Activated T-helper 9 cell treated with anti-CD3 and anti-CD28 coated beads, Interleukin-2, amount 50 U/mL, for 16 hours (primary cell): ENCODE results near the gene ADAMTS15.

Experiments
- DNase-seq: peaks from one replicate; pipeline ENCODE4 v3.0.0-alpha.2; 2020; ENCODE audit warnings: low read depth

The ADAMTS15 gene, protein sequence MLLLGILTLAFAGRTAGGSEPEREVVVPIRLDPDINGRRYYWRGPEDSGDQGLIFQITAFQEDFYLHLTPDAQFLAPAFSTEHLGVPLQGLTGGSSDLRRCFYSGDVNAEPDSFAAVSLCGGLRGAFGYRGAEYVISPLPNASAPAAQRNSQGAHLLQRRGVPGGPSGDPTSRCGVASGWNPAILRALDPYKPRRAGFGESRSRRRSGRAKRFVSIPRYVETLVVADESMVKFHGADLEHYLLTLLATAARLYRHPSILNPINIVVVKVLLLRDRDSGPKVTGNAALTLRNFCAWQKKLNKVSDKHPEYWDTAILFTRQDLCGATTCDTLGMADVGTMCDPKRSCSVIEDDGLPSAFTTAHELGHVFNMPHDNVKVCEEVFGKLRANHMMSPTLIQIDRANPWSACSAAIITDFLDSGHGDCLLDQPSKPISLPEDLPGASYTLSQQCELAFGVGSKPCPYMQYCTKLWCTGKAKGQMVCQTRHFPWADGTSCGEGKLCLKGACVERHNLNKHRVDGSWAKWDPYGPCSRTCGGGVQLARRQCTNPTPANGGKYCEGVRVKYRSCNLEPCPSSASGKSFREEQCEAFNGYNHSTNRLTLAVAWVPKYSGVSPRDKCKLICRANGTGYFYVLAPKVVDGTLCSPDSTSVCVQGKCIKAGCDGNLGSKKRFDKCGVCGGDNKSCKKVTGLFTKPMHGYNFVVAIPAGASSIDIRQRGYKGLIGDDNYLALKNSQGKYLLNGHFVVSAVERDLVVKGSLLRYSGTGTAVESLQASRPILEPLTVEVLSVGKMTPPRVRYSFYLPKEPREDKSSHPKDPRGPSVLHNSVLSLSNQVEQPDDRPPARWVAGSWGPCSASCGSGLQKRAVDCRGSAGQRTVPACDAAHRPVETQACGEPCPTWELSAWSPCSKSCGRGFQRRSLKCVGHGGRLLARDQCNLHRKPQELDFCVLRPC

GRCh38 chr11:130448416-130449309 lies at the start of gene ADAMTS15:
Gene ADAMTS15 (plus strand): TSS chr11:130448645. CDS start chr11:130448974, 329 bp downstream.
- no peak for DNase-seq

GRCh38 chr11:130399196-130399595 lies 49.2 kb upstream of the ADAMTS15 start:
- no peak for DNase-seq

- no peak for DNase-seq
Measured at GRCh38 chr11:130400781-130401483, 47.5 kb upstream of the ADAMTS15 start.

DNA sequence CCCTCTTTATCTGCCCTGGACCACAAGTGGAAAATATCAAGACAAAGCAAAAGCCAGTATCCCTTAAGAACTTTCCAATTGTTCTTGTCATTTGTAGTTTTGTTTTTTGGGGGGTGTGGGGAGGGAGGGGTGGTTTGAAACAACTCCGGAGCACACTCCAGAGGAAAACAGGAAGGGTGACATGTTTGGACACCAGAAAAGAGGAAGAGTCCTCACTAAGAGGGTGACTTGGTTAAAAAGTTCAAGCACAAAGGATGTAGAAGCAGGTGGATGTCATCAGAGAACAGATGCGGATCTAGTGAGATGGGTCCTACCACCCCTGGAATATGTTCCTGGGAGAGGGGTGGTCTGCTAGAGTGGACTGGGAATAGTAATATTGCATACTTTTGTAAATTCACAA lies 45.9 kb upstream of the ADAMTS15 start:
- DNase-seq = no peak

- DNase-seq = no peak
Measured at GRCh38 chr11:130403271-130403804, 45.1 kb upstream of the ADAMTS15 start.

DNA sequence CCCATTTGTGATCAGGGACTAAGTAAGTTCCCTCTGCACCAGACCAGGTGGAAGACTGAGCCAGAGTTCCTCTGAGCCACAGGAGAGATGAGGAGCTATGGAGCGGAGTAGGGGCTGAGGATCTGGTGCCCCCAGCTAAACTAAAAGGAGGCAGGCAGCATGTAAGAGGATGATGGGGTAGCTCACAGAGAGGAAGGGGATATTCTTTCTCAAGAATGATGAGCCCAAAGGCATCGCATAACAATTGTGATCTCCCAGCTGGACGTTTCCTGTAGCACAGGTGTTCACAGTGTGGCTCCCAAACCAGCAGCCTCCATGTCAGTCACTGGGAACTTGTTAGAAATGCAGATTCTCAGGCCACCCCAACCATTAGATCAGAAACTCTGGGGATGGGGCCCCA lies 44.5 kb upstream of the ADAMTS15 start:
- DNase-seq = no peak

DNA sequence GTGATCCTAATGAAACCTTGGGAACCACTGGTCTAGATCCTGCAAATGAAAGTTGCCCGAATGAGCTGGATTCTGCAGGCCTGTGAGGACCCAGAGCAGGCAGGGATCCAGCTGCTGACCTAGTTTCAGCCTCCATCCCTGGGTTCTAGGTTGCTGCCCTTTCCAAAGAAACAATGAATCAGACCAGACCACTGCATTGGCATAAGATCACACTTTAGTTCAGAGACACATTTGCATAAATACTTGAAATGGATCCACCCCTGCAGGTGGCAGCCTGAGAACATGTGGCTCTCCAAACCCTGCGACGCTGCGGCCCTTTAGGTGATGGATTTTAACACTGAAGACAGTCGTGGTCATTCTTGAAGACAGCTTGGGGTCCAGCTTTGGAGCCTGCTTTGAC lies 43.7 kb upstream of the ADAMTS15 start:
- DNase-seq = no peak

DNA sequence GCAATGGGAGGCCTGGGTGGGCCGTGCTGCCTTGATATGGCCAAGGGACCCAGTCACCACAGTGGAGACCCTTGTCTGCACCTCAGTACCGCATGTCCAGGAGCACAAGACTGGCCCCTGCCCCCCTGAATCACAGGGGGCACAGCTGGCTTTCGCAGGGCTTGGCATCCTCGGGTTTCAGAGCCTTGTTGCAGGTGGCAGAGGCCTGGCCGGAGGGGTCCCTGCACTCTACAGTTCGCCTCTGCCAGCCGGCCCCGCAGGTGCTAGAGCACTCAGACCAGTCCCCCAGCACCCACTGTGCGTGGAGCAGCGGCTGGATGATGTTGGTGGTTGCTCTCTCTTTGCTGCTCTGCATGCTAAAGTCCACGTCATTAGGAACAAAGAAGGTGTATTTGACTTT lies 43.0 kb upstream of the ADAMTS15 start:
- DNase-seq = no peak

DNA sequence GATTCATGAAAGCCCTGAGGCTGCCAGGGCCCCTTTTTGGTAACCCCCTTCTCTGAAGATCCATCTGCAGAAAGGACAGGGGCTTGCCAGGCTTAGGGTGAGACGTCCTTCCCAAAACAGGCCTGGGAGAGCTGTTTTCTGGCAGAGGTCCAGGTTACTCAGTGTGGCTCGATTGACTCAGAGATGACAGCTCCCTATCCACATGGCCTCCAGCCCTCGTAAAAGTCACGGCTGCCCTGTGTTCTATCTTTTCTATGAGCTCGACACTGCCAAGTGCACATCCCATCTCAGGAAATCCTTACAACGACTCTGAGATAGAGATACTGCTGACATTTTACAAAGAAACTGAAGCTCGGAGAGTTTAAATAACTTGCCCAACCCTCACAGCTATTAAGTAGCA lies 40.5 kb upstream of the ADAMTS15 start:
- DNase-seq = no peak

DNA sequence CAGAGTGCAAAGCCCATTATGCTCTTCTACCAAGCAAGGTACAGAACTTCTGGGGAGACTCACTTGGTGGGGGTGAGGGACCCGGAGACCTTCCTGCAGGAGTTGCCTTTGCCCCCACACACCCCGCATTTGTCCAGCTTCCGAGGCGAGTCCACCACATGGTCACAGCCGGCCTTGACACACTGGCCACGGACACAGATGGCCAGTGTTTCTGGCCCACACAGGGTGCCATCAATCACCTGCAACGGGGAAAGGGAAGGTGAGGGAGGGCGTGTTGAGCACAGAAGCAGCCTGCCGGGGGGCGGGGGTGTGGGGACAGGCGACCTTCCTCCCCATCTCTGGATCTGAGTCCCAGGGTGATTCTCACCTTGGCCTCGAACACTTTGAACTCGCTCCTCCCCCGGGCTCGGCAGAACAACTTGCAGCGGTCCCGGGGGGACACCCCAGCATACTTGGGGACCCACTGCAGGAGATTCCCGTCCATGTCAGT lies 40.0 kb upstream of the ADAMTS15 start:
- DNase-seq = no peak

GRCh38 chr11:130408901-130409300 lies 39.5 kb upstream of the ADAMTS15 start:
- no peak for DNase-seq

GRCh38 chr11:130409594-130410388 lies 38.7 kb upstream of the ADAMTS15 start:
- DNase-seq = no peak

DNA sequence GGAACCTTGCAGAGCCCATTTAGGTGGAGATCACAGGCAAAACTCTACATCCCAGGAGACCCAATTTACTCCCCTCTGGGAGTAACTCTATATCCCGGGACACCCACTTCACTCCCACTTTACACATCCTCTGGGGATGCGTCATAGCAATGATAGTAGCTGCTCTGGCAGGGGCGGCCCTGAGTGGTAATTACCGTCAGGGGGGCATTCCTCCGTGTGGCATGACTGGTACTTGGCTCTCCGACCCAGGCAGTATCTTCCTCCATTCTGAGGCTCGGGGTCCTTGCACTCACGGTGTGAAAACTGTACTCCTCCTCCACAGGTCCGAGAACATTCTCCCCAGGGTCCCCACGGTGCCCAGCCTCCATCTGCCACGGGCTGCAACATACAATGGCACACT lies 37.2 kb upstream of the ADAMTS15 start:
- DNase-seq = no peak

DNA sequence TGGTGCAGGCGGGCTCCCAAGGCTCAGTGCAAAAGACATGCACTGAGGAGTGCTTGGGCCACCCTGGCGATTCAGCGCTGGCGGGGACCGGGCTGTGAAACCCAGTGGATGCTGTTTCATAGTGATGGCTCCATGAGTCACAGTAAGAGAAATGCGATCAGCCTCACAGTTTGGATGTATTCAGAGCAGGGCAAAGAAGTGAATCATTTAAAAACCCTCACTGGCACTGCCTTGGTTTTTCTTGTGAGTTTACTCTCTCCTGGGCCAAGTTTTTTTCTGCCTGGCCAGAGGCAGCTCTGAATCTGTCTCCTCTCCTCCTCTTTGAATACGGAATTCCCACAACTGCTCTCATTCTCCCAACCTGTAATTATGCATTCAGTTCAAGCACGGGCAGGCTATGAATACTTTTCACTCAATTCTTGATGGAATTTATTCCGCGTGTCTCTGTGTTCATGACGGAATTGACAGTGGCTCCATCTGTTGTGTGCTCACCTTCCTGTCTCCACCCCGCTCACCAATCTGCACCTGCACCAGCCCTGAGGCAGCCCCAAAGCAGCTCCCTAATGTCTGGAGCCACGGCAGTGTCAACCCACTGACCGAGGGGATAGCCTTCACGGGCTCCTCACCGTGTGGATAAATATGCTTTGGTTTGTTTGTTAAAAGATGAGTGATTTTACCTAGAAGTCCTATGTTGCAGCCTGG lies 34.9 kb upstream of the ADAMTS15 start:
- no peak for DNase-seq

DNA sequence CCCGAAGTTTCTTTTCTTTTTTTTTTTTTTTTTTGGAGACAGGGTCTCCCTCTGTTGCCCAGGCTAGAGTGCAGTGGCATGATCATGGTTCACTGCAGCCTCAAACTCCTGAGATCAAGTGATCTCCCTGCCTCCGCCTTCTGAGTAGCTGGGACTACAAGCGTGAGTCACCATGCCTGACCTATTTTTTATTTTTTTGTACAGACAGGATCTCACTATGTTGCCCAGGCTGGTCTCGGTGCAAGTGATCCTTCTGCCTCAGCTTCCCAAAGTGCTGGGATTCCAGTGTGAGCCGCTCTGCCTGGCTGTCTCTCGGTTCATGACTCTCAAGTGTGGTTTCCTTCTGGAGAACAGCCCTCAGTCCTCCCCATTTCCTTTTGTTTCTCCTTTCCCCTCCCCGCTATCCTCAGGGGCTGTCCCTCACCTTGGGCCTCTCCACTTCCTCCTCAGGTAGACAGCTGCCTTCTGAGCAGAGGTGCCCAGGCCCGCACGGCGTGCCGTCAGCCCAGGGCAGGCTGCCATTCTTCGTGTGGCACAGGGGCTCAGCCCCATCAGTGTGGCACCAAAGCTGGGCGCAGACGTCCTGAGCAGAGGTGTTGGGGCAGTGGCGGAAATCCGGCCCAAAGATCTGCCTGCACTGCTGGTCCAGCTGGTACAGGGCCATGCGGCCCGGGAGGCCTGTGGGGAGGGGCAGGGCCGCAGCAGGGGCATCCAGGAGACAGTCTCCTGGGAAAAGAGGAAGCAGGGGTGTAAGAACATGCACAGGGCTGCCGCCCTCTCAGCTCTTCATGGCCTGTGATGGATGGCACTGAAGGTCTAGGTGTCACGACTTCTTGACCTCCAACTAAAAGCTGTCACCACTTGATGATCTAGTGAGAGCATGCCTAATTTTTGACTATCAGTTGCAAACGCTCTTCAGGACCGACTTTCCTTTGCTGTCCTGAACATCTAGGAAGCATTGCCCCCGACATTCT lies 34.1 kb upstream of the ADAMTS15 start:
- DNase-seq = no peak

DNA sequence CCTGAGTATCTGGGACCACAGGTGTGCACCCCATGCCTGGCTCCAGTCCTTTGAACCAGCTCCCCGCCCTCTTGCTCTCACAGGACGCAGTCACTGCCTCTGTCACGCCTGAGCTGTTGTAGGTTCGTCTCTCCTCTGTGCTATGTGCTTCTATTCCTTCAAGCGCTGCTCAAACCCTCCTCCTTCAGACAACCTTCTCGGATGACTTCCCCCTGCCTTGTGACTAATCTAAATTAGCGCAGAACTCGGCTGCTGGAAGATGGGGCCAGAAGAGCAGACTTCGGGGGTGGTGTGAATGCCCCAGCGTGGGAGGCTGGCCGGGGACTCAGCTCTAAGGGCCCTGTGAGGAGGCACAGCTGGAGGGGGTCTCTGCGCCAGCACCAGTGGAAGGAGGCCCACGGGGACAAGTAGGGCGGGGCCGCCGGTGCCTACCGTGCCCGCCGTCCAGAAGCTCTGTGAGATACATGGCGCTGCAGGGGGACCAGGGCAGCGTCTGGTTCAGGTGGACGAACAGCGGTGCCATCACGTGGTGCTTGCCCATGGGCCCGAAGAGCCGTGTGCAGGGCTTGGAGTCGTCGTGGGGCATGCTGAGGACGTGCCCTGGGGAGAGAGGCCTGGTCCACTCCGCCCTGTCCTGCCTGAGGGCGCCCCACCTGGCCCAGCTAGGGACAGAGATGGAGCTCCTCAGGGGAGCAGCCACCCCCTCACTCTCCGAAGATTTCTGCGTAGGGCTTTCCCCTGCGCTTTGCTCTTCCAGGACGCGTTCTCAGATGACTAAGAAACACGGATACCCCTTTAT lies 32.5 kb upstream of the ADAMTS15 start:
- DNase-seq = no peak

GRCh38 chr11:130416530-130416882 lies 31.9 kb upstream of the ADAMTS15 start:
- DNase-seq = no peak
